GM23338 (cell line): ENCODE measurements around the gene CALY. TPM values are rescaled to one million over a fixed set of nuclear protein-coding genes. Genes with fewer than 3 reads are reported as not detected.

ENCODE experiments used
- ATAC-seq: fragments of 200-7000 bp; cut with Tn5 transposase; 3 replicates; pipeline ENCODE4 v1.9.1; 2020
- DNase-seq: peaks from one replicate; pipeline ENCODE4 v3.0.0-alpha.2; 2015; ENCODE audit warnings: low spot score
- H2AFZ ChIP-seq: fragments of 200-600 bp; sonication (generic); 2 replicates; pipeline ENCODE4 v1.8.0; 2016; ENCODE audit warnings: antibody characterized with exemption, mild to moderate bottlenecking, moderate library complexity
- H3F3A ChIP-seq: fragments of 200-600 bp; sonication (generic); replicated peaks from 2 replicates; pipeline ENCODE4 v1.8.0; 2017; ENCODE audit warnings: antibody characterized with exemption, mixed run types, low read depth
- H3K27ac ChIP-seq: fragments of 200-600 bp; sonication (generic); 2 replicates; pipeline ENCODE4 v1.6.1; 2016; ENCODE audit warnings: low read depth
- H3K27me3 ChIP-seq: fragments of 200-600 bp; sonication (generic); 2 replicates; pipeline ENCODE4 v1.8.0; 2016; ENCODE audit warnings: mild to moderate bottlenecking, mixed run types, moderate library complexity; ENCODE audit not compliant: insufficient read depth
- H3K36me3 ChIP-seq: fragments of 200-600 bp; sonication (generic); 2 replicates; pipeline ENCODE4 v1.8.0; 2016; ENCODE audit warnings: mild to moderate bottlenecking; ENCODE audit not compliant: insufficient read depth
- H3K4me1 ChIP-seq: fragments of 200-600 bp; sonication (generic); 2 replicates; pipeline ENCODE4 v1.8.0; 2016; ENCODE audit warnings: mild to moderate bottlenecking, moderate library complexity; ENCODE audit not compliant: insufficient read depth
- H3K4me2 ChIP-seq: fragments of 200-600 bp; sonication (generic); 2 replicates; pipeline ENCODE4 v1.7.1; 2017; ENCODE audit warnings: mixed run types
- H3K4me3 ChIP-seq: fragments of 200-600 bp; sonication (generic); 2 replicates; pipeline ENCODE4 v1.6.1; 2016; ENCODE audit warnings: mixed run types
- H3K79me2 ChIP-seq: fragments of 200-600 bp; sonication (generic); replicated peaks from 2 replicates; pipeline ENCODE4 v1.8.0; 2017; ENCODE audit warnings: mild to moderate bottlenecking; ENCODE audit not compliant: insufficient read depth
- H3K9me2 ChIP-seq: fragments of 200-600 bp; sonication (generic); 2 replicates; pipeline ENCODE4 v1.8.0; 2017; ENCODE audit not compliant: insufficient read depth
- H4K20me1 ChIP-seq: fragments of 200-600 bp; sonication (generic); replicated peaks from 2 replicates; pipeline ENCODE4 v1.8.0; 2017; ENCODE audit warnings: mild to moderate bottlenecking; ENCODE audit not compliant: insufficient read depth
- H3K27ac Mint-ChIP-seq: 2 replicates; pipeline ENCODE4 v1.8.0; 2020; ENCODE audit warnings: inconsistent platforms, mild to moderate bottlenecking, moderate library complexity, mixed read lengths
- H3K27me3 Mint-ChIP-seq: 3 replicates; pipeline ENCODE4 v1.8.0; 2022; ENCODE audit warnings: low read depth, mild to moderate bottlenecking, moderate library complexity, mixed read lengths, inconsistent platforms; ENCODE audit not compliant: insufficient read depth, poor library complexity
- H3K36me3 Mint-ChIP-seq: 3 replicates; pipeline ENCODE4 v1.8.0; 2021; ENCODE audit warnings: low read depth, mild to moderate bottlenecking, inconsistent platforms, moderate library complexity, mixed read lengths
- H3K4me1 Mint-ChIP-seq: 3 replicates; pipeline ENCODE4 v1.8.0; 2020; ENCODE audit warnings: mild to moderate bottlenecking, inconsistent platforms, mixed read lengths
- H3K4me3 Mint-ChIP-seq: 3 replicates; pipeline ENCODE4 v1.8.0; 2021; ENCODE audit warnings: moderate library complexity, mild to moderate bottlenecking, inconsistent platforms, mixed read lengths
- H3K9me3 Mint-ChIP-seq: 3 replicates; pipeline ENCODE4 v1.8.0; 2020; ENCODE audit warnings: moderate library complexity, mild to moderate bottlenecking, inconsistent platforms, mixed read lengths
- CREB1 ChIP-seq: fragments of 250-450 bp; sonication (Bioruptor Pico); IDR thresholded peaks from 2 replicates; pipeline ENCODE4 v1.5.0; 2020; ENCODE audit warnings: low read depth, mild to moderate bottlenecking, moderate library complexity
- CTCF ChIP-seq, 2 experiments: fragments of 200-600 bp in 1 of 2; sonication (generic) in 1 of 2; conservative IDR thresholded peaks; 2 replicates each; pipeline versions ENCODE4 v1.5.1 to v1.6.1; 2016 to 2017; ENCODE audit warnings: antibody characterized with exemption in 2 of 2, low read depth in 2 of 2, mild to moderate bottlenecking in 2 of 2, moderate library complexity in 1 of 2
- EZH2 ChIP-seq: fragments of 200-600 bp; sonication (generic); IDR thresholded peaks from one replicate; pipeline ENCODE4 v1.8.0; 2017; ENCODE audit warnings: antibody characterized with exemption, mild to moderate bottlenecking, low read depth; ENCODE audit not compliant: unreplicated experiment
- EZH2phosphoT487 ChIP-seq: fragments of 200-600 bp; sonication (generic); IDR thresholded peaks from one replicate; pipeline ENCODE4 v1.8.1; 2018; ENCODE audit warnings: antibody characterized with exemption; ENCODE audit not compliant: unreplicated experiment
- NANOG ChIP-seq: IDR thresholded peaks from 2 replicates; pipeline ENCODE4 v1.6.1; 2016; ENCODE audit warnings: antibody characterized with exemption, borderline replicate concordance
- STAT1 ChIP-seq: IDR thresholded peaks from one replicate; pipeline ENCODE4 v1.6.1; 2016; ENCODE audit warnings: antibody characterized with exemption; ENCODE audit not compliant: unreplicated experiment
- ZNF331 ChIP-seq: fragments of 250-450 bp; sonication (Bioruptor Pico); IDR thresholded peaks from 2 replicates; pipeline ENCODE4 v1.5.0; 2020; ENCODE audit warnings: low read depth, mild to moderate bottlenecking, moderate library complexity
- polyA plus RNA-seq: library from polyadenylated mRNA; unstranded; fragments of >200 nt; fragmentation: Nextera tagmentation; extraction: Ambion mirVana; gene quantifications from 2 replicates; pipeline ENCODE4 v1.2.1, GENCODE V29; 2016
- total RNA-seq: library from RNA; depleted of rRNA; stranded (reverse); fragments of >200 nt; shearing (Covaris generic); gene quantifications from 2 replicates; pipeline ENCODE4 v1.2.3, GENCODE V29; 2014
- TF ChIP-seq, protein P1 (sequence below): fragments of 250-450 bp; sonication (Bioruptor Pico); IDR thresholded peaks from 2 replicates; pipeline ENCODE4 v1.5.0; 2020; ENCODE audit warnings: mild to moderate bottlenecking, moderate library complexity

The CALY gene
- total and polyA plus RNA-seq, 2 experiments from 2014 or later, result 1.0 to 8.0 TPM

- TF ChIP-seq, protein P1, sequence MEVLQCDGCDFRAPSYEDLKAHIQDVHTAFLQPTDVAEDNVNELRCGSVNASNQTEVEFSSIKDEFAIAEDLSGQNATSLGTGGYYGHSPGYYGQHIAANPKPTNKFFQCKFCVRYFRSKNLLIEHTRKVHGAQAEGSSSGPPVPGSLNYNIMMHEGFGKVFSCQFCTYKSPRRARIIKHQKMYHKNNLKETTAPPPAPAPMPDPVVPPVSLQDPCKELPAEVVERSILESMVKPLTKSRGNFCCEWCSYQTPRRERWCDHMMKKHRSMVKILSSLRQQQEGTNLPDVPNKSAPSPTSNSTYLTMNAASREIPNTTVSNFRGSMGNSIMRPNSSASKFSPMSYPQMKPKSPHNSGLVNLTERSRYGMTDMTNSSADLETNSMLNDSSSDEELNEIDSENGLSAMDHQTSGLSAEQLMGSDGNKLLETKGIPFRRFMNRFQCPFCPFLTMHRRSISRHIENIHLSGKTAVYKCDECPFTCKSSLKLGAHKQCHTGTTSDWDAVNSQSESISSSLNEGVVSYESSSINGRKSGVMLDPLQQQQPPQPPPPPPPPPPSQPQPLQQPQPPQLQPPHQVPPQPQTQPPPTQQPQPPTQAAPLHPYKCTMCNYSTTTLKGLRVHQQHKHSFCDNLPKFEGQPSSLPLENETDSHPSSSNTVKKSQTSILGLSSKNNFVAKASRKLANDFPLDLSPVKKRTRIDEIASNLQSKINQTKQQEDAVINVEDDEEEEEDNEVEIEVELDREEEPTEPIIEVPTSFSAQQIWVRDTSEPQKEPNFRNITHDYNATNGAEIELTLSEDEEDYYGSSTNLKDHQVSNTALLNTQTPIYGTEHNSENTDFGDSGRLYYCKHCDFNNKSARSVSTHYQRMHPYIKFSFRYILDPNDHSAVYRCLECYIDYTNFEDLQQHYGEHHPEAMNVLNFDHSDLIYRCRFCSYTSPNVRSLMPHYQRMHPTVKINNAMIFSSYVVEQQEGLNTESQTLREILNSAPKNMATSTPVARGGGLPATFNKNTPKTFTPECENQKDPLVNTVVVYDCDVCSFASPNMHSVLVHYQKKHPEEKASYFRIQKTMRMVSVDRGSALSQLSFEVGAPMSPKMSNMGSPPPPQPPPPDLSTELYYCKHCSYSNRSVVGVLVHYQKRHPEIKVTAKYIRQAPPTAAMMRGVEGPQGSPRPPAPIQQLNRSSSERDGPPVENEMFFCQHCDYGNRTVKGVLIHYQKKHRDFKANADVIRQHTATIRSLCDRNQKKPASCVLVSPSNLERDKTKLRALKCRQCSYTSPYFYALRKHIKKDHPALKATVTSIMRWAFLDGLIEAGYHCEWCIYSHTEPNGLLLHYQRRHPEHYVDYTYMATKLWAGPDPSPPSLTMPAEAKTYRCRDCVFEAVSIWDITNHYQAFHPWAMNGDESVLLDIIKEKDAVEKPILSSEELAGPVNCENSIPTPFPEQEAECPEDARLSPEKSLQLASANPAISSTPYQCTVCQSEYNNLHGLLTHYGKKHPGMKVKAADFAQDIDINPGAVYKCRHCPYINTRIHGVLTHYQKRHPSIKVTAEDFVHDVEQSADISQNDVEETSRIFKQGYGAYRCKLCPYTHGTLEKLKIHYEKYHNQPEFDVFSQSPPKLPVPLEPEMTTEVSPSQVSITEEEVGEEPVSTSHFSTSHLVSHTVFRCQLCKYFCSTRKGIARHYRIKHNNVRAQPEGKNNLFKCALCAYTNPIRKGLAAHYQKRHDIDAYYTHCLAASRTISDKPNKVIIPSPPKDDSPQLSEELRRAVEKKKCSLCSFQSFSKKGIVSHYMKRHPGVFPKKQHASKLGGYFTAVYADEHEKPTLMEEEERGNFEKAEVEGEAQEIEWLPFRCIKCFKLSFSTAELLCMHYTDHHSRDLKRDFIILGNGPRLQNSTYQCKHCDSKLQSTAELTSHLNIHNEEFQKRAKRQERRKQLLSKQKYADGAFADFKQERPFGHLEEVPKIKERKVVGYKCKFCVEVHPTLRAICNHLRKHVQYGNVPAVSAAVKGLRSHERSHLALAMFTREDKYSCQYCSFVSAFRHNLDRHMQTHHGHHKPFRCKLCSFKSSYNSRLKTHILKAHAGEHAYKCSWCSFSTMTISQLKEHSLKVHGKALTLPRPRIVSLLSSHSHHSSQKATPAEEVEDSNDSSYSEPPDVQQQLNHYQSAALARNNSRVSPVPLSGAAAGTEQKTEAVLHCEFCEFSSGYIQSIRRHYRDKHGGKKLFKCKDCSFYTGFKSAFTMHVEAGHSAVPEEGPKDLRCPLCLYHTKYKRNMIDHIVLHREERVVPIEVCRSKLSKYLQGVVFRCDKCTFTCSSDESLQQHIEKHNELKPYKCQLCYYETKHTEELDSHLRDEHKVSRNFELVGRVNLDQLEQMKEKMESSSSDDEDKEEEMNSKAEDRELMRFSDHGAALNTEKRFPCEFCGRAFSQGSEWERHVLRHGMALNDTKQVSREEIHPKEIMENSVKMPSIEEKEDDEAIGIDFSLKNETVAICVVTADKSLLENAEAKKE (CRISPR knock-in tag), result no peak
- no peak for TF ChIP-seq EZH2
Observed at GRCh38 chr10:133311570-133311969, 25.1 kb downstream of the CALY start (continued).

DNA sequence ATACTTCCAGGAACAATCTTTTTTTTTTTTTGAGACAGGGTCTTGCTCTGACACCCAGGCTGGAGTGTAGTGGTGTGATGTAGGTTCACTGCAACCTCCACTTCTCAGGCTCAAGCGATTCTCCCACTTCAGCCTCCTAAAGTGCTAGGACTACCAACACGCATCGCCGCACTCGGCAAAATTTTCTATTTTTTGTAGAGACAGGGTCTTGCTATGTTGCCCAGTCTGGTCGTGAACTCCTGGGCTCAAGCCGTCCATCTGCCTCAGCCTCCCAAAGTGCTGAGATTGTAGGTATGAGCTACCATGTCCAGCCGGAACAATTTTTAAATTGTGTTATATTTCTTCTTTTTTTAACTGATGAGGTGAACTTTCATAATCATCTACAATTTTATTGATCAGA is 25.9 kb downstream of the CALY start:
- H3K4me1 ChIP-seq, result peaks cover 10% of the 10 kb centered on the region; the same call in 1 of the 2 replicates
- no peaks in the 10 kb centered on the region for H3K27me3 ChIP-seq
- H3K36me3 ChIP-seq, result peaks cover 5% of the 10 kb centered on the region; the same call in 1 of the 2 replicates
- Mint-ChIP-seq H3K9me3 (peaks cover 2% of the 10 kb centered on the region; the same call in 2 of the 3 replicates), H3K27me3 (peaks cover 10% of the 10 kb centered on the region), H3K27ac (no peak overlapping the region), H3K36me3 (peaks cover 22% of the 10 kb centered on the region), H3K4me3 (no peak overlapping the region), H3K4me1 (peaks cover 4% of the 10 kb centered on the region)
- peaks cover 18% of the 10 kb centered on the region for H3F3A ChIP-seq
- H3K79me2 ChIP-seq, result peaks cover 26% of the 10 kb centered on the region
- ATAC-seq (no peak), DNase-seq (no peak)
- no peak overlapping the region for H3K4me3 ChIP-seq
- peaks cover 8% of the 10 kb centered on the region for H4K20me1 ChIP-seq
- no peak overlapping the region for H3K4me2 ChIP-seq
- no peak overlapping the region for H3K27ac ChIP-seq
- H3K9me2 ChIP-seq, result no peaks in the 10 kb centered on the region
- H2AFZ ChIP-seq, result no peak overlapping the region
- TF ChIP-seq STAT1, result no peak
- no peak for TF ChIP-seq CTCF (conservative IDR thresholded peaks at IDR 0.05; ENCODE audit: low read depth in 2 of 2)
- no peak for TF ChIP-seq NANOG
- TF ChIP-seq EZH2phosphoT487, result no peak
- TF ChIP-seq, protein P1 (CRISPR knock-in tag), result no peak
- no peak for TF ChIP-seq CREB1 (CRISPR knock-in tag)
- no peak for TF ChIP-seq ZNF331 (CRISPR knock-in tag)
- no peak for TF ChIP-seq EZH2
